Gastroesophageal sphincter (tissue), 4 donors: Measurements from ENCODE around the gene ZNF597. TPM values are rescaled to one million over a fixed set of nuclear protein-coding genes. Genes with fewer than 3 reads are reported as not detected.

ENCODE experiments used
- ATAC-seq: fragments of 150-250 bp; one replicate; pipeline ENCODE4 v1.9.1; 2016; ENCODE audit warnings: mild to moderate bottlenecking, moderate library complexity
- H3K27ac ChIP-seq, 4 donors: fragments of 200-600 bp; sonication (generic) in 3 of 4; 1 replicate in 3 of 4; 2 replicates in 1 of 4; pipeline ENCODE4 v1.5.1; 2016 to 2019
- H3K27me3 ChIP-seq: fragments of 200-600 bp; sonication (generic); one replicate; pipeline ENCODE4 v1.5.1; 2019
- H3K36me3 ChIP-seq, 2 donors: fragments of 200-600 bp; sonication (generic); one replicate each; pipeline ENCODE4 v1.5.1; 2019; ENCODE audit warnings: control low read depth in 1 of 2
- H3K4me1 ChIP-seq, 3 donors: fragments of 200-600 bp; sonication (generic); 1 replicate in 2 of 3; 2 replicates in 1 of 3; pipeline ENCODE4 v1.5.1; 2016 to 2019; ENCODE audit warnings: control low read depth in 2 of 3
- H3K4me3 ChIP-seq, 2 donors: fragments of 200-600 bp; sonication (generic); one replicate each; pipeline ENCODE4 v1.5.1; 2019; ENCODE audit warnings: mild to moderate bottlenecking in 1 of 2, moderate library complexity in 1 of 2
- H3K9me3 ChIP-seq, 3 donors: fragments of 200-600 bp; sonication (generic); one replicate each; pipeline ENCODE4 v1.5.1; 2017 to 2019; ENCODE audit warnings: control low read depth in 2 of 3
- CTCF ChIP-seq, 4 experiments: fragments of 200-600 bp in 2 of 4; fragments of 450-650 bp in 2 of 4; sonication (generic) in 1 of 4; IDR thresholded peaks; one replicate each; pipeline ENCODE4 v1.5.1; 2017 to 2019; ENCODE audit warnings: antibody characterized with exemption in 4 of 4, mild to moderate bottlenecking in 2 of 4, moderate library complexity in 2 of 4
- EP300 ChIP-seq: sonication (generic); formaldehyde crosslinking; IDR thresholded peaks from one replicate; pipeline ENCODE4 v1.6.1; 2017; ENCODE audit warnings: antibody characterized with exemption, mild to moderate bottlenecking
- POLR2A ChIP-seq, 2 donors: fragments of 450-650 bp; IDR thresholded peaks; one replicate each; pipeline ENCODE4 v1.6.1; 2017; ENCODE audit warnings: antibody characterized with exemption in 2 of 2, mild to moderate bottlenecking in 2 of 2, moderate library complexity in 1 of 2
- POLR2AphosphoS5 ChIP-seq: sonication (generic); formaldehyde crosslinking; IDR thresholded peaks from one replicate; pipeline ENCODE4 v1.6.1; 2017; ENCODE audit warnings: antibody characterized with exemption
- WGBS, 2 donors: methylation state at CpG; one replicate each; pipeline ENCODE4 v1.1.5; 2018; ENCODE audit warnings: low coverage in 1 of 2; 5-methylcytosine and 5-hydroxymethylcytosine counted together
- total RNA-seq, 4 donors: library from RNA; depleted of rRNA; stranded (reverse); fragments of >200 nt; gene quantifications; one replicate each; pipeline ENCODE4 v1.1.0, GENCODE V29; 2016

Gene ZNF597
- total RNA-seq, 4 donors from 2014 or later, result 1.4 to 2.8 (median 2.2) TPM

GRCh38 chr16:3487521-3488410 lies 44.5 kb upstream of the ZNF597 start:
- Histone ChIP-seq H3K27ac (no peak overlapping the region), H3K4me3 (no peak overlapping the region), H3K4me1 (peaks cover 0 to 9% (median 0%) of the 10 kb centered on the region in 3 donors), H3K36me3 (peaks cover 0 to 54% of the 10 kb centered on the region in 2 donors), H3K27me3 (no peaks in the 10 kb centered on the region), H3K9me3 (no peaks in the 10 kb centered on the region)
- 78% methylated on average over 4 of the region's 24 CpGs; no CpG with 5 or more reads in 1 of the 2 donors for whole genome bisulfite sequencing, 2 donors
- TF ChIP-seq EP300, result no peak
- TF ChIP-seq POLR2AphosphoS5, result no peak
- TF ChIP-seq CTCF (IDR thresholded peaks at IDR 0.05), result no peak
- no peak for TF ChIP-seq POLR2A (IDR thresholded peaks at IDR 0.05)
- ATAC-seq, result peak; percentile 17

GRCh38 chr16:3486506-3487215 lies 43.4 kb upstream of the ZNF597 start:
- Histone ChIP-seq H3K9me3 (no peaks in the 10 kb centered on the region), H3K27me3 (no peaks in the 10 kb centered on the region), H3K27ac (no peak overlapping the region), H3K4me3 (no peak overlapping the region), H3K4me1 (peaks cover 0 to 9% (median 0%) of the 10 kb centered on the region in 3 donors), H3K36me3 (peaks cover 0 to 66% of the 10 kb centered on the region in 2 donors)
- WGBS, 2 donors, result 92% methylated on average over 11 of the region's 24 CpGs; no CpG with 5 or more reads in 1 of the 2 donors
- no peak for TF ChIP-seq POLR2AphosphoS5
- TF ChIP-seq EP300, result no peak
- no peak for TF ChIP-seq CTCF (IDR thresholded peaks at IDR 0.05)
- no peak for TF ChIP-seq POLR2A (IDR thresholded peaks at IDR 0.05)
- ATAC-seq, result no peak

- Histone ChIP-seq H3K36me3 (peaks cover 0 to 73% of the 10 kb centered on the region in 2 donors), H3K9me3 (no peaks in the 10 kb centered on the region), H3K27me3 (no peaks in the 10 kb centered on the region), H3K4me3 (no peak overlapping the region), H3K4me1 (peaks cover 0 to 2% (median 0%) of the 10 kb centered on the region in 3 donors), H3K27ac (no peak overlapping the region)
- ATAC-seq, result no peak
- TF ChIP-seq POLR2AphosphoS5 (no peak), CTCF (IDR thresholded peaks at IDR 0.05) (no peak), EP300 (no peak), POLR2A (IDR thresholded peaks at IDR 0.05) (no peak)
- WGBS, 2 donors, result no CpG with 5 or more reads among the region's 20 CpGs
These were observed 42.7 kb upstream of the ZNF597 start for GRCh38 chr16:3485821-3486505.

GRCh38 chr16:3485097-3485745 lies 41.9 kb upstream of the ZNF597 start:
- H3K9me3 ChIP-seq, result no peaks in the 10 kb centered on the region
- TF ChIP-seq EP300 (no peak), POLR2AphosphoS5 (no peak), POLR2A (IDR thresholded peaks at IDR 0.05) (no peak), CTCF (IDR thresholded peaks at IDR 0.05) (no peak)
- ATAC-seq, result no peak
- H3K27me3 ChIP-seq, result no peaks in the 10 kb centered on the region
- H3K27ac ChIP-seq, result no peak overlapping the region
- H3K4me3 ChIP-seq, result no peak overlapping the region
- no peaks in the 10 kb centered on the region for H3K4me1 ChIP-seq
- peaks cover 0 to 80% of the 10 kb centered on the region in 2 donors for H3K36me3 ChIP-seq
- WGBS, 2 donors, result 86 to 100% methylated on average over 2 to 6 of the region's 15 CpGs
